Calu3 (cell line): ENCODE data around the gene EXOC7. TPM values are rescaled to one million over a fixed set of nuclear protein-coding genes. Genes with fewer than 3 reads are reported as not detected.

Experiments used
- BruUV-seq: library from RNA; stranded (reverse); fragments of 400-500 nt; replicated peaks from 2 replicates; lab custom pipeline; 2021; lab: Mats Ljungman, UMichigan
- CTCF ChIA-PET: fragments of 300-600 bp; sonication (Branson Sonifier 250); formaldehyde crosslinking; loops from one replicate; lab custom pipeline; 2022; ENCODE audit warnings: antibody characterized with exemption; lab: Charles Lee
- DNase-seq: peaks from one replicate; pipeline ENCODE4 v3.0.0; 2022
- H3K27ac Mint-ChIP-seq: one replicate; pipeline ENCODE4 v1.8.0; 2022; ENCODE audit warnings: mixed read lengths; ENCODE audit not compliant: unreplicated experiment
- H3K27me3 Mint-ChIP-seq: one replicate; pipeline ENCODE4 v1.8.0; 2022; ENCODE audit warnings: mixed read lengths; ENCODE audit not compliant: unreplicated experiment
- H3K36me3 Mint-ChIP-seq: one replicate; pipeline ENCODE4 v1.8.0; 2022; ENCODE audit warnings: mild to moderate bottlenecking, moderate library complexity, mixed read lengths; ENCODE audit not compliant: insufficient read depth, unreplicated experiment
- H3K4me1 Mint-ChIP-seq: one replicate; pipeline ENCODE4 v1.8.0; 2022; ENCODE audit warnings: mild to moderate bottlenecking, low read depth, mixed read lengths; ENCODE audit not compliant: unreplicated experiment
- H3K4me3 Mint-ChIP-seq: one replicate; pipeline ENCODE4 v1.8.0; 2022; ENCODE audit warnings: mild to moderate bottlenecking, low read depth, moderate library complexity, mixed read lengths; ENCODE audit not compliant: unreplicated experiment
- H3K9me3 Mint-ChIP-seq: one replicate; pipeline ENCODE4 v1.8.0; 2022; ENCODE audit warnings: low read depth, mixed read lengths; ENCODE audit not compliant: unreplicated experiment
- intact Hi-C: fragments of 100-400 bp; cut with micrococcal nuclease; formaldehyde crosslinking; loops from one replicate; pipeline ENCODE4 v1.10.0; 2022; ENCODE audit not compliant: unreplicated experiment
- microRNA-seq: library from miRNA; unstranded; fragments of <30 nt; microRNA quantifications from one replicate; pipeline ENCODE4 v1.2.0, GENCODE V29; 2022
- total RNA-seq: library from RNA; stranded (reverse); gene quantifications from 2 replicates; pipeline ENCODE4 v1.2.3, GENCODE V29; 2022
- TF ChIP-seq, protein P1 (sequence below): fragments of 200-600 bp; IDR thresholded peaks from one replicate; pipeline ENCODE4 v1.8.0; 2022; ENCODE audit warnings: antibody characterized with exemption; ENCODE audit not compliant: unreplicated experiment

Gene EXOC7
- total RNA-seq, 1 experiment from 2014 or later: 122 TPM

DNA sequence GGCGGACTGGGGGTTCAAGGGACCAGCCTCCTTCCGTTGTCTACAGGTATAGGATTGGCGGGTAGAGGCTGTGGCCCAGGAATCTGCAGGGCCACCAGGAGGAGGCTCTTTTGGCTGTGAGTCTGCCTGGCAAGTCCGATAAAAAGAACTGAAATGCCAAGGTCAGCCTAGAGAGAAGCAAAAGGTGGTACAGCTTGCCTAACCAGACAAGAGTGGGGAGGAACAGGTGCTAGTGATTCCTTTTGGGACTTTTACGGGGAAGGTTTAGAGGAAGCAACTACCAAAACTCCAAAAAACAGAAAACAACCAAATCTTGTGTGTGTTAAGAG, 70.8 kb downstream of the EXOC7 start:
- intact Hi-C loops: no loop called here
- Mint-ChIP-seq H3K27ac (no peak overlapping the region), H3K27me3 (no peaks in the 10 kb centered on the region), H3K9me3 (no peaks in the 10 kb centered on the region), H3K36me3 (peaks cover 8% of the 10 kb centered on the region), H3K4me3 (no peak overlapping the region), H3K4me1 (peaks cover 15% of the 10 kb centered on the region)
- BruUV-seq: no TSS peak
- TF ChIP-seq, protein P1, sequence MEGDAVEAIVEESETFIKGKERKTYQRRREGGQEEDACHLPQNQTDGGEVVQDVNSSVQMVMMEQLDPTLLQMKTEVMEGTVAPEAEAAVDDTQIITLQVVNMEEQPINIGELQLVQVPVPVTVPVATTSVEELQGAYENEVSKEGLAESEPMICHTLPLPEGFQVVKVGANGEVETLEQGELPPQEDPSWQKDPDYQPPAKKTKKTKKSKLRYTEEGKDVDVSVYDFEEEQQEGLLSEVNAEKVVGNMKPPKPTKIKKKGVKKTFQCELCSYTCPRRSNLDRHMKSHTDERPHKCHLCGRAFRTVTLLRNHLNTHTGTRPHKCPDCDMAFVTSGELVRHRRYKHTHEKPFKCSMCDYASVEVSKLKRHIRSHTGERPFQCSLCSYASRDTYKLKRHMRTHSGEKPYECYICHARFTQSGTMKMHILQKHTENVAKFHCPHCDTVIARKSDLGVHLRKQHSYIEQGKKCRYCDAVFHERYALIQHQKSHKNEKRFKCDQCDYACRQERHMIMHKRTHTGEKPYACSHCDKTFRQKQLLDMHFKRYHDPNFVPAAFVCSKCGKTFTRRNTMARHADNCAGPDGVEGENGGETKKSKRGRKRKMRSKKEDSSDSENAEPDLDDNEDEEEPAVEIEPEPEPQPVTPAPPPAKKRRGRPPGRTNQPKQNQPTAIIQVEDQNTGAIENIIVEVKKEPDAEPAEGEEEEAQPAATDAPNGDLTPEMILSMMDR: no peak
- no peak for DNase-seq
- CTCF ChIA-PET: no interaction called here

- intact Hi-C loops: no loop called here
- Mint-ChIP-seq H3K27ac (no peak overlapping the region), H3K9me3 (no peaks in the 10 kb centered on the region), H3K4me3 (no peak overlapping the region), H3K4me1 (peaks cover 15% of the 10 kb centered on the region), H3K36me3 (peaks cover 12% of the 10 kb centered on the region), H3K27me3 (no peaks in the 10 kb centered on the region)
- no TSS peak for BruUV-seq
- CTCF ChIA-PET: interaction anchor here (0.7 kb wide), 1 partner anchor 186 kb away, joined by 3 read pairs; no protein-coding TSS in a partner anchor
- TF ChIP-seq, protein P1: no peak
- peak; percentile 31 for DNase-seq
Observed at GRCh38 chr17:76032073-76032779, 71.4 kb downstream of the EXOC7 start.

Small RNA genes lying within 50 kb of the gene (microRNA-seq; reads per million reads assigned to microRNA genes)
- not detected for gene MIR6868

Other genes with a start within 250 kb of the EXOC7 start
- 126 and 133 TPM in 2 replicates for gene WBP2, start 248.5 kb downstream of the EXOC7 start, total RNA-seq
- gene TRIM47, start 225.2 kb downstream of the EXOC7 start, total RNA-seq: 51.2 and 54.1 TPM in 2 replicates
- gene TRIM65, start 206.8 kb downstream of the EXOC7 start, total RNA-seq: 15.4 and 18.9 TPM in 2 replicates
- 112 and 130 TPM in 2 replicates for gene MRPL38, start 198.9 kb downstream of the EXOC7 start, total RNA-seq
- 32.6 and 33.6 TPM in 2 replicates for gene FBF1, start 162.7 kb downstream of the EXOC7 start, total RNA-seq
- gene ACOX1, start 124.6 kb downstream of the EXOC7 start, total RNA-seq: 53.1 and 57.3 TPM in 2 replicates
- gene TEN1, start 124.5 kb downstream of the EXOC7 start, total RNA-seq: 15.3 and 15.8 TPM in 2 replicates
- gene CDK3, start 102.9 kb downstream of the EXOC7 start, total RNA-seq: 9.4 and 9.8 TPM in 2 replicates
- gene EVPL, start 76.5 kb downstream of the EXOC7 start, total RNA-seq: 51.8 and 59.7 TPM in 2 replicates
- gene SRP68, start 31.3 kb downstream of the EXOC7 start, total RNA-seq: 80.7 and 84.5 TPM in 2 replicates
- gene GALR2, start 29.0 kb downstream of the EXOC7 start, total RNA-seq: 0.27 and 0.61 TPM in 2 replicates
- gene ZACN, start 24.6 kb downstream of the EXOC7 start, total RNA-seq: 0.17 and 0.34 TPM in 2 replicates
- gene FOXJ1, start 37.5 kb upstream of the EXOC7 start, total RNA-seq: 0.15 TPM in 1 of 2 replicates, not detected in the other
- 15.3 and 17.6 TPM in 2 replicates for gene RNF157, start 136.7 kb upstream of the EXOC7 start, total RNA-seq
- 74.3 and 87.9 TPM in 2 replicates for gene UBALD2, start 161.6 kb upstream of the EXOC7 start, total RNA-seq
- 3.0 and 3.9 TPM in 2 replicates for gene QRICH2, start 204.5 kb upstream of the EXOC7 start, total RNA-seq